ENCODE measurements around the gene HIVEP3. TPM values are rescaled to one million over a fixed set of nuclear protein-coding genes. Genes with fewer than 3 reads are reported as not detected.
A peak's percentile ranks its signal among the peaks of the same experiment; 100 is the strongest.

HIVEP3 gene
- polyA plus RNA-seq, 1 of the 3 experiments (the other 2 are of a cell fraction): 6.4 TPM

GRCh38 chr1:41658431-41659158, 260.1 kb downstream of the HIVEP3 start:
- CTCF ChIA-PET: interaction anchor here (0.7 to 2.0 kb wide), 9 partner anchors 10 to 143 kb away, joined by 3 to 13 read pairs (median 3); no protein-coding TSS in a partner anchor

DNA sequence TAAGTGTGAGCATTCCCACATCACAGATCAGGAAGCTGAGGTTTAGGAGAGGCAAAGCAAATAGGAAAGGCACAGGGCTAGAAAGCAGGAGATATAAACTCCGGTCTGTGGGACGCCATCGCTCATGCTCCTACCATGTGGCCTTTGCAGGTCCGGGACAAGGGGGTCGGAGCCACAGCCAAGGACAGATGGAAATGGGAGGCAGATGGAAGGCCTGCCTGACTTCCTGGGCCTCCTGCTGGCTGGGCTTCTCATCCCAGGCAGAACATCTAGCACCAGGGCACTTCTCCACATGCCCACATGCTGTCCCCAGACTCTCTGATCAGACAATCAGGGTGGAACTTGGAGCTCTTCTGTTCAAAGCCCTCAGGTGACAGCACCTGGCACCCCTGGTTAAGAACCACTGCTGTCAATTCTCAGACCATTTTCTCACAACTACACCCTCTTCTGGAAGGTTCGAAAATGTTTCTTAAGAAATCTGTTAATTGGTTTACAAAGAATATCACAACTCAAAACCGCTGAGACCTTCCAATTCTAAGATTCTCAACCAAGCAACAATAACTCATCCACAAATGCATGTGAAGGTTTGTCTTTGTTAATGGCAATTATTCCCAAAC, 260.9 kb downstream of the HIVEP3 start:
- H3K36me3 ChIP-seq (replicated peaks in 1 of 2; ENCODE audit: control insufficient read depth in 1 of 2, insufficient read depth in 2 of 2, low read length in 1 of 2): no peaks in the 10 kb centered on the region
- no peak overlapping the region for H3K4me3 ChIP-seq (ENCODE audit: low read depth in 2 of 2, low read length in 1 of 2)
- CTCF ChIA-PET: interaction anchor here (1.0 to 2.0 kb wide), 7 partner anchors 9 to 84 kb away, joined by 3 to 13 read pairs (median 4); no protein-coding TSS in a partner anchor
- no peaks in the 10 kb centered on the region for H3K27me3 ChIP-seq (ENCODE audit: insufficient read depth)
- H3K9me3 ChIP-seq: no peaks in the 10 kb centered on the region
- TF ChIP-seq RFX5 (IDR thresholded peaks at IDR 0.05; ENCODE audit: low read length) (no peak), FOXJ3 (CRISPR knock-in tag; IDR thresholded peaks at IDR 0.05) (no peak), RAD21 (IDR thresholded peaks at IDR 0.05; ENCODE audit: low read length) (no peak), POLR2AphosphoS5 (IDR thresholded peaks at IDR 0.05; ENCODE audit: low read depth, low read length) (no peak), FOSL2 (IDR thresholded peaks at IDR 0.05; ENCODE audit: borderline replicate concordance, low read depth) (no peak), SIN3A (IDR thresholded peaks at IDR 0.05; ENCODE audit: borderline replicate concordance, low read depth, low read length) (no peak), GATA2 (CRISPR knock-in tag; IDR thresholded peaks at IDR 0.05) (no peak), EZH2phosphoT487 (IDR thresholded peaks at IDR 0.05; ENCODE audit: borderline replicate concordance, low read depth) (no peak), JUND (IDR thresholded peaks at IDR 0.05) (no peak), NFIC (IDR thresholded peaks at IDR 0.05; ENCODE audit: borderline replicate concordance) (no peak), IRF3 (IDR thresholded peaks at IDR 0.05; ENCODE audit: low read depth, low read length) (no peak), FOXM1 (IDR thresholded peaks at IDR 0.05; ENCODE audit: low read depth) (no peak), GABPA (IDR thresholded peaks at IDR 0.05; ENCODE audit: low read depth) (no peak), MEF2A (IDR thresholded peaks at IDR 0.05; ENCODE audit: borderline replicate concordance, low read depth) (no peak)
- H3K9ac ChIP-seq: no peak overlapping the region
- peaks cover 0 to 25% of the 10 kb centered on the region in 2 experiments; a peak in 2 of 4 replicates for H3K4me1 ChIP-seq (ENCODE audit: control insufficient read depth in 1 of 2, insufficient read depth in 2 of 2, low read depth in 1 of 2, low read length in 1 of 2)
- H3F3A ChIP-seq (replicated peaks; ENCODE audit: insufficient read depth): no peaks in the 10 kb centered on the region
- H3K79me2 ChIP-seq (ENCODE audit: insufficient read depth): no peaks in the 10 kb centered on the region
- WGBS (ENCODE audit: low lambda C conversion rate): 94% methylated on average over 5 of the region's 7 CpGs
- no peaks in the 10 kb centered on the region for H4K20me1 ChIP-seq (ENCODE audit: insufficient read depth)
- H3K27ac ChIP-seq (ENCODE audit: low read depth in 2 of 2, low read length in 1 of 2): no peak overlapping the region
- no peak overlapping the region for H3K4me2 ChIP-seq
- POLR2A ChIA-PET: interaction anchor here (0.9 kb wide), 1 partner anchor 56 kb away, joined by 3 read pairs; no protein-coding TSS in a partner anchor
- no peak for DNase-seq
- H3K9me2 ChIP-seq: no peaks in the 10 kb centered on the region
- no peak overlapping the region for H2AFZ ChIP-seq (ENCODE audit: low read depth)

More at GRCh38 chr1:41658431-41659158, 260.1 kb downstream of the HIVEP3 start:
- H3K9ac ChIP-seq: no peak overlapping the region
- H3K27ac ChIP-seq (ENCODE audit: low read depth in 2 of 2, low read length in 1 of 2): no peak overlapping the region
- H3K9me3 ChIP-seq: no peaks in the 10 kb centered on the region
- H3F3A ChIP-seq (replicated peaks; ENCODE audit: insufficient read depth): no peaks in the 10 kb centered on the region
- POLR2A ChIA-PET: interaction anchor here (0.9 kb wide), 1 partner anchor 55 kb away, joined by 3 read pairs; no protein-coding TSS in a partner anchor
- H4K20me1 ChIP-seq (ENCODE audit: insufficient read depth): no peaks in the 10 kb centered on the region
- H3K79me2 ChIP-seq (ENCODE audit: insufficient read depth): no peaks in the 10 kb centered on the region
- H3K27me3 ChIP-seq (ENCODE audit: insufficient read depth): no peaks in the 10 kb centered on the region
- WGBS (ENCODE audit: low lambda C conversion rate): 76% methylated on average over 9 of the region's 12 CpGs
- no peak overlapping the region for H3K4me3 ChIP-seq (ENCODE audit: low read depth in 2 of 2, low read length in 1 of 2)
- H3K4me2 ChIP-seq: no peak overlapping the region
- H2AFZ ChIP-seq (ENCODE audit: low read depth): no peak overlapping the region
- peaks cover 0 to 25% of the 10 kb centered on the region in 2 experiments; a peak in 2 of 4 replicates for H3K4me1 ChIP-seq (ENCODE audit: control insufficient read depth in 1 of 2, insufficient read depth in 2 of 2, low read depth in 1 of 2, low read length in 1 of 2)
- peak; percentile 70 for DNase-seq
- no peaks in the 10 kb centered on the region for H3K9me2 ChIP-seq
- TF ChIP-seq CHD2 (IDR thresholded peaks at IDR 0.05; ENCODE audit: low read length, partially characterized antibody) (peak; percentile 85), NFIC (IDR thresholded peaks at IDR 0.05; ENCODE audit: borderline replicate concordance) (no peak), SMC3 (IDR thresholded peaks at IDR 0.05; ENCODE audit: low read depth, low read length) (no peak), EP300 (IDR thresholded peaks at IDR 0.05; ENCODE audit: borderline replicate concordance in 1 of 2, low read depth in 1 of 2, low read length in 1 of 2) (0 out of 4 replicates have a peak, but pooled peaks of 1 of the 2 experiments have one; percentile 12), RCOR1 (IDR thresholded peaks at IDR 0.05; ENCODE audit: low read length) (0 out of 2 replicates have a peak, but pooled peaks have one; percentile 26), TCF12 (IDR thresholded peaks at IDR 0.05) (no peak), GATA2 (CRISPR knock-in tag; IDR thresholded peaks at IDR 0.05) (no peak)
- TF ChIP-seq, protein P1, sequence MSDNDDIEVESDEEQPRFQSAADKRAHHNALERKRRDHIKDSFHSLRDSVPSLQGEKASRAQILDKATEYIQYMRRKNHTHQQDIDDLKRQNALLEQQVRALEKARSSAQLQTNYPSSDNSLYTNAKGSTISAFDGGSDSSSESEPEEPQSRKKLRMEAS (IDR thresholded peaks at IDR 0.05; ENCODE audit: low read depth): no peak
- TF ChIP-seq, protein P2, sequence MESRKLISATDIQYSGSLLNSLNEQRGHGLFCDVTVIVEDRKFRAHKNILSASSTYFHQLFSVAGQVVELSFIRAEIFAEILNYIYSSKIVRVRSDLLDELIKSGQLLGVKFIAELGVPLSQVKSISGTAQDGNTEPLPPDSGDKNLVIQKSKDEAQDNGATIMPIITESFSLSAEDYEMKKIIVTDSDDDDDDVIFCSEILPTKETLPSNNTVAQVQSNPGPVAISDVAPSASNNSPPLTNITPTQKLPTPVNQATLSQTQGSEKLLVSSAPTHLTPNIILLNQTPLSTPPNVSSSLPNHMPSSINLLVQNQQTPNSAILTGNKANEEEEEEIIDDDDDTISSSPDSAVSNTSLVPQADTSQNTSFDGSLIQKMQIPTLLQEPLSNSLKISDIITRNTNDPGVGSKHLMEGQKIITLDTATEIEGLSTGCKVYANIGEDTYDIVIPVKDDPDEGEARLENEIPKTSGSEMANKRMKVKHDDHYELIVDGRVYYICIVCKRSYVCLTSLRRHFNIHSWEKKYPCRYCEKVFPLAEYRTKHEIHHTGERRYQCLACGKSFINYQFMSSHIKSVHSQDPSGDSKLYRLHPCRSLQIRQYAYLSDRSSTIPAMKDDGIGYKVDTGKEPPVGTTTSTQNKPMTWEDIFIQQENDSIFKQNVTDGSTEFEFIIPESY (IDR thresholded peaks at IDR 0.05; ENCODE audit: borderline replicate concordance, low read depth): no peak
- no peaks in the 10 kb centered on the region for H3K36me3 ChIP-seq (replicated peaks in 1 of 2; ENCODE audit: control insufficient read depth in 1 of 2, insufficient read depth in 2 of 2, low read length in 1 of 2)
